ENCODE data around the gene DNAJB13.

Gene DNAJB13

GRCh38 chr11:73975479-73975757 lies 24.6 kb downstream of the DNAJB13 start:
- TF ChIP-seq ZNF565 (CRISPR knock-in tag; conservative IDR thresholded peaks at IDR 0.05; ENCODE audit: low read depth) (no peak), OSR1 (CRISPR knock-in tag; IDR thresholded peaks at IDR 0.05) (no peak), PATZ1 (CRISPR knock-in tag; IDR thresholded peaks at IDR 0.05; ENCODE audit: borderline replicate concordance) (no peak), ZC3H10 (CRISPR knock-in tag; IDR thresholded peaks at IDR 0.05) (no peak), ARNTL (CRISPR knock-in tag; IDR thresholded peaks at IDR 0.05; ENCODE audit: borderline replicate concordance, low read depth) (no peak), SNAI2 (CRISPR knock-in tag; IDR thresholded peaks at IDR 0.05) (no peak), ESRRG (CRISPR knock-in tag; IDR thresholded peaks at IDR 0.05) (no peak), CSRNP3 (CRISPR knock-in tag; IDR thresholded peaks at IDR 0.05) (no peak), RARB (CRISPR knock-in tag; IDR thresholded peaks at IDR 0.05) (no peak), ZFP3 (CRISPR knock-in tag; IDR thresholded peaks at IDR 0.05) (no peak), ZNF8 (CRISPR knock-in tag; IDR thresholded peaks at IDR 0.05) (no peak), GLIS3 (CRISPR knock-in tag; IDR thresholded peaks at IDR 0.05) (no peak), CREB5 (CRISPR knock-in tag; IDR thresholded peaks at IDR 0.05; ENCODE audit: low read depth) (no peak), PPARA (CRISPR knock-in tag; IDR thresholded peaks at IDR 0.05; ENCODE audit: borderline replicate concordance) (no peak)
- ATAC-seq: no peak

GRCh38 chr11:73976451-73977151 lies 25.8 kb downstream of the DNAJB13 start:
- ATAC-seq: no peak
- TF ChIP-seq ARNTL (CRISPR knock-in tag; IDR thresholded peaks at IDR 0.05; ENCODE audit: borderline replicate concordance, low read depth): no peak
- TF ChIP-seq ISL1 (CRISPR knock-in tag; IDR thresholded peaks at IDR 0.05): no peak
- TF ChIP-seq RARB (CRISPR knock-in tag; IDR thresholded peaks at IDR 0.05): no peak
- no peak for TF ChIP-seq ZNF565 (CRISPR knock-in tag; conservative IDR thresholded peaks at IDR 0.05; ENCODE audit: low read depth)
- no peak for TF ChIP-seq PATZ1 (CRISPR knock-in tag; IDR thresholded peaks at IDR 0.05; ENCODE audit: borderline replicate concordance)
- TF ChIP-seq ZNF8 (CRISPR knock-in tag; IDR thresholded peaks at IDR 0.05): no peak
- no peak for TF ChIP-seq ESRRG (CRISPR knock-in tag; IDR thresholded peaks at IDR 0.05)
- no peak for TF ChIP-seq ZFP3 (CRISPR knock-in tag; IDR thresholded peaks at IDR 0.05)
- no peak for TF ChIP-seq ZFP30 (CRISPR knock-in tag; IDR thresholded peaks at IDR 0.05)
- TF ChIP-seq BACH2 (CRISPR knock-in tag; IDR thresholded peaks at IDR 0.05; ENCODE audit: borderline replicate concordance): no peak
- TF ChIP-seq TCF4 (CRISPR knock-in tag; IDR thresholded peaks at IDR 0.05; ENCODE audit: borderline replicate concordance): no peak
- TF ChIP-seq POU6F1 (CRISPR knock-in tag; IDR thresholded peaks at IDR 0.05; ENCODE audit: borderline replicate concordance, low read depth): no peak
- TF ChIP-seq CSDC2 (CRISPR knock-in tag; IDR thresholded peaks at IDR 0.05): no peak
- no peak for TF ChIP-seq ZC3H10 (CRISPR knock-in tag; IDR thresholded peaks at IDR 0.05)
- no peak for TF ChIP-seq TOX (CRISPR knock-in tag; IDR thresholded peaks at IDR 0.05; ENCODE audit: borderline replicate concordance)
- no peak for TF ChIP-seq PPARA (CRISPR knock-in tag; IDR thresholded peaks at IDR 0.05; ENCODE audit: borderline replicate concordance)
- TF ChIP-seq ZNF70 (CRISPR knock-in tag; IDR thresholded peaks at IDR 0.05): no peak
- TF ChIP-seq SNAI2 (CRISPR knock-in tag; IDR thresholded peaks at IDR 0.05): no peak

Measured in SK-N-SH treated with all-trans-retinoic acid at 6 μM for 48 hours (cell line).